GM12801 (cell line): ENCODE measurements around the gene TSR2.

ENCODE experiments used
- TF ChIP-seq, protein P1 (sequence below): IDR thresholded peaks from one replicate; pipeline ENCODE4 v1.5.1; 2011; ENCODE audit warnings: control low read depth; ENCODE audit not compliant: insufficient read length; ENCODE audit errors: extremely low read depth

The TSR2 gene, protein sequence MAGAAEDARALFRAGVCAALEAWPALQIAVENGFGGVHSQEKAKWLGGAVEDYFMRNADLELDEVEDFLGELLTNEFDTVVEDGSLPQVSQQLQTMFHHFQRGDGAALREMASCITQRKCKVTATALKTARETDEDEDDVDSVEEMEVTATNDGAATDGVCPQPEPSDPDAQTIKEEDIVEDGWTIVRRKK

DNA sequence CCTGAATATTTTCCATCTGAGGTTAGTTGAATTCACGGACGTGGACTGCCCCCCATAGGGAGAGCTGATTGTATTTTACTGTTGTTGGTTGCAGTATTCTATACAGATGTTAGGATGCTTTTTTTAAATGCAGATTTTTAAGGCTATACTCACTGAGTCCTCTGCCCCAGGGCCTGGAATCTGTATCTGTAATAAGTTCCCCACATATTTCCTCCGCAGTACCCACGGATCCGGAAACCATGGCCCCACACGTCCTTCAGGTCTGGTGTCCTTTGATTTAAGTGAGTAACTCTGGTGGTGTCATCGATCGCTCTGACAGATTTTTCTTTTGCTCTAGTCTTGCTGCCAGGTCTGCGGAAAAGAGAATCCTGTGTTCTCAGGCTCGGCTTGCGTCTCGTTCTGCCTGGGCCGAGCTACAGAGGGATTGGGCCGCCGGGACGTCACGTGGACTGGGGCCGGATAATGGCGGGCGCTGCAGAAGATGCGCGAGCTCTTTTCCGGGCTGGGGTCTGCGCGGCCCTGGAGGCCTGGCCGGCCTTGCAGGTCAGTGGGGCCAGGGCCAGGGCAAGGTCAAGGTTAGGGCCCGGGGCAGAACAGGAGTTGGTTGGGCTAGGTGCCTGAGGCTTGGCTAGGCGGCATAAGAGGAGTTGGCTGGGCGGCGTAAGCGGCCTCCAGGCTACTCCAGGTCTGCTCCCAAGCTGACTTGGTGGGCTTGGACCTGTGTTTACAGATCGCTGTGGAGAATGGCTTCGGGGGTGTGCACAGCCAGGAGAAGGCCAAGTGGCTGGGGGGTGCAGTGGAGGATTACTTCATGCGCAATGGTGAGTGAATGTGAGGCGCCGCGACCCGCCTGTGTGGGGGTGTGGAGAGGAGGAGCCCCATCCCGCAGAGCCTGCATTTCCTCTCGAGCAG, at the start of gene TSR2:
TSS of gene TSR2 (plus strand) at position 445 of the 912 bp plus-strand sequence. CDS start at position 463, 18 bp downstream.
- TF ChIP-seq, protein P1, sequence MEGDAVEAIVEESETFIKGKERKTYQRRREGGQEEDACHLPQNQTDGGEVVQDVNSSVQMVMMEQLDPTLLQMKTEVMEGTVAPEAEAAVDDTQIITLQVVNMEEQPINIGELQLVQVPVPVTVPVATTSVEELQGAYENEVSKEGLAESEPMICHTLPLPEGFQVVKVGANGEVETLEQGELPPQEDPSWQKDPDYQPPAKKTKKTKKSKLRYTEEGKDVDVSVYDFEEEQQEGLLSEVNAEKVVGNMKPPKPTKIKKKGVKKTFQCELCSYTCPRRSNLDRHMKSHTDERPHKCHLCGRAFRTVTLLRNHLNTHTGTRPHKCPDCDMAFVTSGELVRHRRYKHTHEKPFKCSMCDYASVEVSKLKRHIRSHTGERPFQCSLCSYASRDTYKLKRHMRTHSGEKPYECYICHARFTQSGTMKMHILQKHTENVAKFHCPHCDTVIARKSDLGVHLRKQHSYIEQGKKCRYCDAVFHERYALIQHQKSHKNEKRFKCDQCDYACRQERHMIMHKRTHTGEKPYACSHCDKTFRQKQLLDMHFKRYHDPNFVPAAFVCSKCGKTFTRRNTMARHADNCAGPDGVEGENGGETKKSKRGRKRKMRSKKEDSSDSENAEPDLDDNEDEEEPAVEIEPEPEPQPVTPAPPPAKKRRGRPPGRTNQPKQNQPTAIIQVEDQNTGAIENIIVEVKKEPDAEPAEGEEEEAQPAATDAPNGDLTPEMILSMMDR, result no peak

DNA sequence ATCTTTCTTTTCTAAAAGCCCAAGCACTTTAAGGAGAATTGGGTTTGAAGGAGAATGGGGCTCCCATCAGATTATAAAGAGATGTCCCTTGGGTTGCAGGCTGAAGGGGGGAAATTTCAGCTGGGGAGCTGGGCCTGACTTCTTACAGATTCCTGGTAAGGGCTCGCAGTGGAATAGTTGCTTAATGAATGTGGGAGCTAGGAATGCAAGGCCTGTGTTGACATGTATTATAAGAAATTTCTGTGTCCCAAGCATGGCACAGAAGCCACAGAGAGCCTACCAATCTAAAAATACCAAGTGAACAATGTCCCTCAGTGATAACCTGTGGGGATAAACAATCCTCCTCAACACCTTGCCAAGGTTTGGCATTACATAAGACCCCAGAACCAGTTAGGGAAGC, 43.1 kb upstream of the TSR2 start:
- TF ChIP-seq, protein P1, result no peak

DNA sequence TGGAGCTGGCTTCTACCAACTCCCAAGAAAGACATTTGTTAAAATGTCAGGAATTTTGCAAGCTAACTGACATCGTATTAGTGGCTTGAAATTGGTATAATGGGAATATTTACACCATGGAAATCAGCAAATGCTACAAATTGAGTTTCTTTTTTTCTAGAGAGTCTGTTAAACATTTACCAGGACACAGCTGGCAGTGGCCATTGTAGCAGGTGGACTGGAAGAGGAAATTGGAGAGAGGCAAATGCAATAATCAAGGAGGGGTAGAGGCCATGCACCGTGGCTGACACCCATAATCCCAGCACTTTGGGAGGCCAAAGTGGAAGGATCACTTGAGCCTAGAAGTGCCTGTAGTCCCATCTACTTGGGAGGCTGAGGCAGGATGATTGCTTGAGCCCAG, 32.9 kb upstream of the TSR2 start:
- TF ChIP-seq, protein P1, result no peak

DNA sequence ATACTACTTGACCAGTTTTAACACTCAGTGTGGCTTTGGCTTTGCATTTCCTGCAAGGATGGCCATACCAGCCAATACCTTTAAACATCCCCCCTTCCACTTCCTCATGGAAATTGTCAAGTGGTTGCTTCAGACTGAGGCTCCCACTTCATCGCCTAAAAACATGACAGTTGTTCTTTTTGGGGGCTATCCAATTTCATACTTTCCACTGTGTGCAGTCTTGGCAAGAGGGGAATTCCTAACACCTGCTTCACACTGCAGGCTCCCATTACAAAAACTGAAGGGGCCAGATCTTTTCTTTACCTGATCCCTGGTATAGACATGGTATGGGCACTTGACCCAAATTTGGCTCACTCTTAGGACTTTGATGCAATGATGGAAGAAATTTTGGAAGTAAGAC, 28.5 kb upstream of the TSR2 start:
- TF ChIP-seq, protein P1, result no peak

DNA sequence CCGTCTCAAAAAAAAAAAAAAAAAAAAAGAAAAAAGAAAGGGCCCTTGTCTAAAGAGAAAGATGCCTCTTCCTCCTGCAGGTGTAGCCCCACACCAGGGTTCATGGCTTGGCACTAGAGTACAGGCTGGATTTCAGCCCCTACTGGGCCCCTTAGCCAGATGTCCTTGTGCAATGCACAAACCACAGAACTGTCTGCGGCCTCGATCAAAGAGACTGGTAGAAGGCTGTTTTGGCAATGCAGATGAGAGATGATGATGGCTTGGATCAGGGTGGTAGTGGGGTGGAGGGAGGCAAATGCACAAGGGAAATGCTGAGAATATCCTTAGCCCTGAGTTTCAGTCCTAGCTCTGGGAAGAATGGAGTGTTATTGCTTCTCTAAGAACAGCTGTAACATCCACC, 26.5 kb upstream of the TSR2 start:
- TF ChIP-seq, protein P1, result no peak

DNA sequence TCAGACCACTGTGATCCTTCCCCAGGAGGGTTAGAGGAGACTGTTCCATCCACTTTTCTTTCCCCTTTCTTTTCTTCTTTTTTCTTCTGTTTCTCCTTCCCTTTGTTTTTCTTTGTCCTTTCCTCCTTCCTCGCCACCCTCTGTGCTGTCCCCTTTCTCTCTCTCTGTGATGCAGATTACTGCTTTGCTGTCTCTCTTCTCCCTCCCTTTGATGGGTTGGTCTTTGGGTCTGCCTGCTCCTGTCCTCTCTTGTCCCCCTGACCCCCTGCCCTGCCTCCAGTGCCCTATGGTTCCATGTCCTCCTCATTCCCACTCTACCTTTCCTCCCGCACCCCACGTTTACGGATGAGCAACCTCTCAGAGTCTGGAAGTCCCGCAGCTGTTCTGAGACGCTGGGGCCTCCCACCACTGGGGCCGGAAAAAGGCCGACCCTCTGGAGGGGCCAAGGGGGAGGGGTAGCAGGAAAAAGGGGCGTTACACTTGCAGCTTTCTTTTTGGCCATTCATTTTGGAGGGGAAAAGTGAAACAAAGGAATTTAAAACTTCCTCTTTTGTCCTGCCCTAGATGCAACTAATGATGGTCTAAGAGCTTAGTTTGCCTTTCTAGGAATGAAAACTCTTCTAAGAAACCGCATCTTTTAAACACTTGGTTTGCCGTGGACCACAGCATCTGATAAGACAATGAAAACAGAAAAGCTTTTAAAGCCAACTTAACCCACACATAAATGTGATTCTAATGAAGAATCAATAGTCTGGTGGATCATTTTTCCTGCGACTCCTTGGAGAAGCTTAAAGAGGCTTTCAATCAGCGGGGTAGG, 24.5 kb upstream of the TSR2 start:
- TF ChIP-seq, protein P1, result no peak

DNA sequence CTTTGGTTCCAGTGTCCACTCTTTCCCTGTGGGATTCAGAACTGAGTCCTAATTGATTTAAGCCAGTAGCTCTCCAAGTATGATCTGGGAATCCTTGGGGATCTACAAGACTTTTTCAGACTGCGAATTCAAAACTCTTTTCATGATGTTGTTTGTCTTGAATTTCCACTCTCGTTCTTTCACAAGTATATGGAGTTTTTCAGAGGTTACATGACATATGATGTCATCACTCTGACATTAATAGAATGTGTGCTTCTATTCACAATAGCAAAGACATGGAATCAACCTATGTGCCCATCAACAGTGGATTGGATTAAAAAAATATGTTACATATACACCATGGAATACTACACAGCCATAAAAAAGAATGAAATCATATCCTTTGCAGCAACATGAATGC, 23.2 kb upstream of the TSR2 start:
- TF ChIP-seq, protein P1, result no peak
